Endothelial cell of umbilical vein (primary cell): Measurements from ENCODE around the gene IPO11. TPM values are rescaled to one million over a fixed set of nuclear protein-coding genes. Genes with fewer than 3 reads are reported as not detected.
A peak's percentile ranks its signal among the peaks of the same experiment; 100 is the strongest.

Source experiments
- BruUV-seq: library from RNA; stranded (reverse); fragments of 400-500 nt; replicated peaks from 2 replicates; lab custom pipeline; 2021; lab: Mats Ljungman, UMichigan
- CTCF ChIA-PET: fragments of 300-600, 350-600 bp; sonication (Branson Sonifier 250); formaldehyde crosslinking; loops from one replicate; lab custom pipeline; 2021; ENCODE audit warnings: antibody characterized with exemption, inconsistent platforms; lab: Charles Lee
- POLR2A ChIA-PET: fragments of 300-600, 350-600 bp; sonication (Branson Sonifier 250); formaldehyde crosslinking; loops from one replicate; lab custom pipeline; 2021; ENCODE audit warnings: antibody characterized with exemption, inconsistent platforms; lab: Charles Lee
- DNase-seq: peaks from one replicate; pipeline ENCODE4 v3.0.0-alpha.2; 2011; ENCODE audit warnings: low read depth, low spot score
- FAIRE-seq: peaks from 2 replicates; lab custom pipeline; 2011; peaks lifted over from hg19 to GRCh38; lab: Jason Lieb, UNC
- H2AFZ ChIP-seq: 2 replicates; pipeline ENCODE4 v1.6.0; 2012; ENCODE audit warnings: low read depth, low read length, control low read depth, inconsistent platforms
- H3K27ac ChIP-seq: 2 replicates; pipeline ENCODE4 v1.5.1; 2011; ENCODE audit warnings: low read depth, mild to moderate bottlenecking, control low read depth, low read length, moderate library complexity; ENCODE audit not compliant: insufficient read depth
- H3K27me3 ChIP-seq, 2 experiments: 2 replicates each; pipeline versions ENCODE4 v1.6.0 to v1.6.1; 2011; ENCODE audit warnings: low read length in 2 of 2, mixed read lengths in 1 of 2; ENCODE audit not compliant: control insufficient read depth in 2 of 2, insufficient read depth in 2 of 2
- H3K36me3 ChIP-seq, 2 experiments: 2 replicates in 1 of 2; 3 replicates in 1 of 2; pipeline ENCODE4 v1.5.1; 2011; ENCODE audit warnings: low read length in 2 of 2, mild to moderate bottlenecking in 1 of 2, moderate library complexity in 1 of 2; ENCODE audit not compliant: control insufficient read depth in 2 of 2, insufficient read depth in 2 of 2; ENCODE audit errors: extremely low read depth in 1 of 2
- H3K4me1 ChIP-seq: 3 replicates; pipeline ENCODE4 v1.5.1; 2011; ENCODE audit warnings: mild to moderate bottlenecking, low read length; ENCODE audit not compliant: control insufficient read depth, insufficient read depth; ENCODE audit errors: extremely low read depth
- H3K4me2 ChIP-seq: 2 replicates; pipeline ENCODE4 v1.6.1; 2011; ENCODE audit warnings: low read length, control low read depth, mixed read lengths; ENCODE audit not compliant: insufficient read depth
- H3K4me3 ChIP-seq, 3 experiments: fragments of 200-600 bp in 1 of 3; sonication (generic), shearing (Covaris generic) in 1 of 3; replicated peaks in 1 of 3; 2 replicates each; pipeline ENCODE4 v1.5.1; 2011 to 2016; ENCODE audit warnings: control low read depth in 3 of 3, low read length in 3 of 3, mild to moderate bottlenecking in 2 of 3, inconsistent platforms in 1 of 3, low read depth in 1 of 3, moderate library complexity in 1 of 3; ENCODE audit not compliant: insufficient read depth in 1 of 3
- H3K79me2 ChIP-seq: 2 replicates; pipeline ENCODE4 v1.6.0; 2012; ENCODE audit warnings: low read length, inconsistent platforms; ENCODE audit not compliant: control insufficient read depth, insufficient read depth
- H3K9ac ChIP-seq: replicated peaks from 2 replicates; pipeline ENCODE3; 2011; ENCODE audit warnings: low read length, control low read depth; ENCODE audit not compliant: insufficient read depth; ENCODE audit errors: extremely low read depth
- H3K9me1 ChIP-seq: replicated peaks from 3 replicates; pipeline ENCODE4 v1.6.0; 2011; ENCODE audit warnings: mild to moderate bottlenecking, low read length; ENCODE audit not compliant: control insufficient read depth, insufficient read depth; ENCODE audit errors: extremely low read depth
- H3K9me3 ChIP-seq: replicated peaks from 2 replicates; pipeline ENCODE4 v1.5.1; 2012; ENCODE audit warnings: low read length, inconsistent platforms; ENCODE audit not compliant: control insufficient read depth, insufficient read depth
- H4K20me1 ChIP-seq: replicated peaks from 2 replicates; pipeline ENCODE3; 2011; ENCODE audit warnings: mild to moderate bottlenecking, low read length; ENCODE audit not compliant: control insufficient read depth, insufficient read depth; ENCODE audit errors: extremely low read depth
- FOS ChIP-seq: IDR thresholded peaks from 2 replicates; pipeline ENCODE4 v1.6.1; 2011; ENCODE audit warnings: mild to moderate bottlenecking, low read length, moderate library complexity, borderline replicate concordance; ENCODE audit not compliant: insufficient read depth
- GATA2 ChIP-seq: IDR thresholded peaks from 2 replicates; pipeline ENCODE4 v1.7.0; 2011; ENCODE audit warnings: low read depth, mild to moderate bottlenecking, moderate library complexity, mixed read lengths, low read length; ENCODE audit not compliant: insufficient read length, insufficient read depth
- JUN ChIP-seq: IDR thresholded peaks from 2 replicates; pipeline ENCODE4 v1.6.1; 2011; ENCODE audit warnings: borderline replicate concordance, low read depth; ENCODE audit not compliant: insufficient read length, insufficient read depth
- MYC ChIP-seq: IDR thresholded peaks from one replicate; pipeline ENCODE4 v1.6.1; 2011; ENCODE audit warnings: mild to moderate bottlenecking, low read depth, low read length
- POLR2A ChIP-seq: IDR thresholded peaks from 2 replicates; pipeline ENCODE4 v1.6.1; 2012; ENCODE audit warnings: low read depth, mild to moderate bottlenecking, control low read depth, low read length
- POLR2AphosphoS5 ChIP-seq: IDR thresholded peaks from 2 replicates; pipeline ENCODE4 v1.6.1; 2012; ENCODE audit warnings: low read depth, mild to moderate bottlenecking, control low read depth, low read length, moderate library complexity; ENCODE audit not compliant: insufficient read depth
- dilution Hi-C: fragments of 300-500 bp; cut with MboI; formaldehyde crosslinking; loops from one replicate; pipeline ENCODE4 v1.15.0; 2019; ENCODE audit warnings: low sequenced_read_pairs; ENCODE audit not compliant: extremely low pct_ligation_motif_present
- intact Hi-C: fragments of 100-400 bp; cut with micrococcal nuclease; formaldehyde crosslinking; loops from one replicate; pipeline ENCODE4 v1.10.0; 2022
- polyA plus RNA-seq, 4 experiments: library from polyadenylated mRNA; depleted of rRNA in 3 of 4; stranded (reverse) in 3 of 4; unstranded in 1 of 4; fragments of >200 nt; gene quantifications; 2 replicates each; pipeline versions ENCODE4 v1.2.1 to v1.2.3, GENCODE V29; 2011 to 2012; ENCODE audit warnings: missing spikeins in 1 of 4
- total RNA-seq: library from RNA; stranded (reverse); gene quantifications from 2 replicates; pipeline ENCODE4 v1.2.3, GENCODE V29; 2021
- TF ChIP-seq, protein P1 (sequence below), 2 donors: IDR thresholded peaks; 1 replicate in 1 of 2; 2 replicates in 1 of 2; pipeline ENCODE4 v1.5.1; 2011; ENCODE audit warnings: low read length in 2 of 2, mild to moderate bottlenecking in 2 of 2, moderate library complexity in 2 of 2, control low read depth in 1 of 2, inconsistent platforms in 1 of 2, low read depth in 1 of 2; ENCODE audit not compliant: insufficient read depth in 1 of 2; ENCODE audit errors: extremely low read depth in 1 of 2

Gene IPO11
- total and polyA plus RNA-seq, 2 donors (not counting 3 experiments of a cell fraction or from before 2014, with no cell fraction given) = 38.5 to 80.9 TPM

DNA sequence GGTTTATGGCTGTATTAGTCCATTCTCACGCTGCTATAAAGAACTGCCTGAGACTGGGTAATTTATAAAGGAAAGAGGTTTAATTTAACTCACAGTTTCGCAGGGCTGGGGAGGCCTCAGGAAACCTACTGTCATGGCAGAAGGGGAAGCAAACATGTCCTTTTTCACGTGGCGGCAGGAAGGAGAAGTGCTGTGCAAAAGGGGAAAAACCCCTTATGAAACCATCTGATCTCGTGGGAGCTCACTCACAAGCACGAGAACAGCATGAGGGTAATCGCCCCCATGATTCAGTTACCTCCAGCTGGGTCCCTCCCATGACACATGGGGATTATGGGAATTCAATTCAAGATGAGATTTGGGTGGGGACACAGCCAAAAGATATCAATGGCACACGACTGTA, 180.0 kb downstream of the IPO11 start:
- no peak overlapping the region for H2AFZ ChIP-seq
- peaks cover 4 to 15% of the 10 kb centered on the region in 2 experiments for H3K36me3 ChIP-seq
- no TSS peak for BruUV-seq
- peaks cover 47% of the 10 kb centered on the region for H3K79me2 ChIP-seq
- CTCF ChIA-PET = interaction anchor here (2.0 to 2.7 kb wide), 2 partner anchors 9 to 132 kb away, joined by 6 to 7 read pairs; no protein-coding TSS in a partner anchor
- dilution Hi-C loops (no loop called here), intact Hi-C loops (no loop called here)
- TF ChIP-seq MYC = no peak
- no peaks in the 10 kb centered on the region for H3K9me1 ChIP-seq
- H3K27ac ChIP-seq = no peak overlapping the region
- no peak overlapping the region for H3K4me3 ChIP-seq
- no peak for DNase-seq
- no peaks in the 10 kb centered on the region for H3K9me3 ChIP-seq
- no peak overlapping the region for H3K9ac ChIP-seq
- no peaks in the 10 kb centered on the region for H3K27me3 ChIP-seq
- POLR2A ChIA-PET = interaction anchor here (0.5 kb wide), 1 partner anchor 21 kb away, joined by 5 read pairs; no protein-coding TSS in a partner anchor
- no peak for FAIRE-seq
- H3K4me2 ChIP-seq = no peak overlapping the region
- peaks cover 14% of the 10 kb centered on the region for H3K4me1 ChIP-seq
- no peaks in the 10 kb centered on the region for H4K20me1 ChIP-seq

DNA sequence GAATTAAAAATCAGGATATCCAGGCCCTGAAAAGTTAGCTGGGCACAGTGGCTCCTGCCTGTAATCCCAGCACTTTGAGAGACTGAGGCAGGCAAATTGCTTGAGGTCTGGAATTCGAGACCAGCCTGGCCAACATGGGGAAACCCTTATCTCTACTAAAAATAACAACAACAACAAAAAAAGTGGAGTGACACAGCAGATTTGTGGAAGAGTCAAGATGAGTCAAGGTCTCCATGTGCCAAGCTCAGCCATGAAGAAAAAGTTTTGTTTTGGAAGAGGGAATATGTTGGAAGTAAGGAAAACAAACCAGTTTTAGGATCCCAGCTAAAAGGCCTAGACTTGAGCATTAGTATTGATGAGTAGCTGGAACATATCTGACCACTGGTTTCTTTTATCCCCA, 180.8 kb downstream of the IPO11 start:
- dilution Hi-C loops = no loop called here
- POLR2A ChIA-PET = no interaction called here
- BruUV-seq = no TSS peak
- Histone ChIP-seq H4K20me1 (no peaks in the 10 kb centered on the region), H3K27me3 (no peaks in the 10 kb centered on the region), H3K79me2 (peaks cover 44% of the 10 kb centered on the region), H3K4me3 (no peak overlapping the region), H3K4me1 (peaks cover 14% of the 10 kb centered on the region), H3K9me1 (no peaks in the 10 kb centered on the region), H3K9ac (no peak overlapping the region), H2AFZ (no peak overlapping the region), H3K4me2 (peak overlapping the region; percentile 12), H3K9me3 (no peaks in the 10 kb centered on the region), H3K27ac (peak overlapping the region; percentile 56), H3K36me3 (peaks cover 4 to 14% of the 10 kb centered on the region in 2 experiments)
- FAIRE-seq (peak; percentile 80), DNase-seq (peak; percentile 44)
- CTCF ChIA-PET = interaction anchor here (2.0 to 2.7 kb wide), 2 partner anchors 10 to 133 kb away, joined by 6 to 7 read pairs; no protein-coding TSS in a partner anchor
- intact Hi-C loops = no loop called here
- TF ChIP-seq, protein P1, sequence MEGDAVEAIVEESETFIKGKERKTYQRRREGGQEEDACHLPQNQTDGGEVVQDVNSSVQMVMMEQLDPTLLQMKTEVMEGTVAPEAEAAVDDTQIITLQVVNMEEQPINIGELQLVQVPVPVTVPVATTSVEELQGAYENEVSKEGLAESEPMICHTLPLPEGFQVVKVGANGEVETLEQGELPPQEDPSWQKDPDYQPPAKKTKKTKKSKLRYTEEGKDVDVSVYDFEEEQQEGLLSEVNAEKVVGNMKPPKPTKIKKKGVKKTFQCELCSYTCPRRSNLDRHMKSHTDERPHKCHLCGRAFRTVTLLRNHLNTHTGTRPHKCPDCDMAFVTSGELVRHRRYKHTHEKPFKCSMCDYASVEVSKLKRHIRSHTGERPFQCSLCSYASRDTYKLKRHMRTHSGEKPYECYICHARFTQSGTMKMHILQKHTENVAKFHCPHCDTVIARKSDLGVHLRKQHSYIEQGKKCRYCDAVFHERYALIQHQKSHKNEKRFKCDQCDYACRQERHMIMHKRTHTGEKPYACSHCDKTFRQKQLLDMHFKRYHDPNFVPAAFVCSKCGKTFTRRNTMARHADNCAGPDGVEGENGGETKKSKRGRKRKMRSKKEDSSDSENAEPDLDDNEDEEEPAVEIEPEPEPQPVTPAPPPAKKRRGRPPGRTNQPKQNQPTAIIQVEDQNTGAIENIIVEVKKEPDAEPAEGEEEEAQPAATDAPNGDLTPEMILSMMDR (IDR thresholded peaks at IDR 0.05; ENCODE audit: extremely low read depth in 1 of 2, insufficient read depth in 1 of 2, low read depth in 1 of 2, low read length in 2 of 2) = no peak
- TF ChIP-seq FOS (peak; percentile 30), MYC (no peak), POLR2AphosphoS5 (peak; percentile 26), POLR2A (no peak), GATA2 (peak; percentile 43), JUN (no peak)
